B cell (primary cell): ENCODE results near the gene NCMAP.

Experiments
- CTCF ChIP-seq: fragments of 200-600 bp; IDR thresholded peaks from one replicate; pipeline ENCODE4 v1.8.0; 2022; ENCODE audit warnings: antibody characterized with exemption, mild to moderate bottlenecking
- EZH2 ChIP-seq: IDR thresholded peaks from 2 replicates; pipeline ENCODE4 v1.6.1; 2012; ENCODE audit warnings: borderline replicate concordance, low read depth, mild to moderate bottlenecking, moderate library complexity, low read length; ENCODE audit not compliant: insufficient read depth, poor library complexity, severe bottlenecking

- TF ChIP-seq CTCF (no peak), EZH2 (no peak)
These were observed 19.5 kb upstream of the NCMAP start for GRCh38 chr1:24536391-24536840.
